HL-60/S4 treated with retinoic acid at 250 ng/mL for 4 days and 3 days (cell line): ENCODE measurements around the gene RHOD.

Experiments
- in situ Hi-C: fragments of 300-500 bp; cut with MboI; formaldehyde crosslinking; loops from 2 replicates; pipeline ENCODE4 v1.7.0; 2022; ENCODE audit warnings: low sequenced_read_pairs

RHOD gene, protein sequence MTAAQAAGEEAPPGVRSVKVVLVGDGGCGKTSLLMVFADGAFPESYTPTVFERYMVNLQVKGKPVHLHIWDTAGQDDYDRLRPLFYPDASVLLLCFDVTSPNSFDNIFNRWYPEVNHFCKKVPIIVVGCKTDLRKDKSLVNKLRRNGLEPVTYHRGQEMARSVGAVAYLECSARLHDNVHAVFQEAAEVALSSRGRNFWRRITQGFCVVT

DNA sequence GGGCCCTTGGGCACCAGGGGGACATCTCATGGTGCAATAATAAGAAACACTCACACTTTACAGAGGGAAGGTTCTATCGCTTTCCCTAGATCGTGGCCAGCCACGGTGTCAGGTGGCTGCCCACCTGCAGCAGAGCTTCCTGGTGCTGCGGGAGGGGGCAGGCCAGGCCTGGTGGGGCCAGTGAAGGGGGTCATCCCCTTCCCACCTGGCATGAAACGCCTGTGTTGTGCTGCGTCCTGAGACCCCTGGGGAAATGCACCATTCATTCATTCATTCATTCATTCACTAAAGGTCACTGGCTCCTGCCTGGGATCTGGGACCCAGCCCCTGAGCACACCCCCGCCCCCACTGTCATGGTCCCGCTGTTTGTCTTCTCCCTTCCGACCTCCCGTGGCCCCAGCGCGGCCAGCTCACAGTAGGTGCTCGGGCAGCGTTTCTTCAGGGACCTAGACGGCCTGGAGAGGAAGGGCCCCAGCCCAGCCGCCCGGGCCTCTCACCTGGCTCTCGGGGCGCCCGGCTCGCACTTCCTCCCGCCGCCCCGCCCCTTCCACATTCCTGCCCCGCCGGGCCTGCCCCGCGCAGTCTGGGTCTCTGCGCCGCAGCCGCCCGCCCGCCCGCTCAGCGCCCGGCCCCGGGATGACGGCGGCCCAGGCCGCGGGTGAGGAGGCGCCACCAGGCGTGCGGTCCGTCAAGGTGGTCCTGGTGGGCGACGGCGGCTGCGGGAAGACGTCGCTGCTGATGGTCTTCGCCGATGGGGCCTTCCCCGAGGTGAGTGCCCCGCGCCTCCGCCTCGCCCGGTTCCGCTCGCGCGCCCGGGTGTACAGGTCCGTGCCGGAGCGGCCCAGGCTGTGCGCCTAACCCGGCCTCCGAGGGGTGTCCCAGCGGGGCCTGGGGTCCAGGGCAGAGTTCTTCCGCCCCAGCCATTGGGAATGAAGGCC lies at the start of gene RHOD:
Gene RHOD (plus strand): TSS at position 581 of the 938 bp plus-strand sequence. CDS start 56 bp downstream, at position 637.
- in situ Hi-C loops = no loop called here

DNA sequence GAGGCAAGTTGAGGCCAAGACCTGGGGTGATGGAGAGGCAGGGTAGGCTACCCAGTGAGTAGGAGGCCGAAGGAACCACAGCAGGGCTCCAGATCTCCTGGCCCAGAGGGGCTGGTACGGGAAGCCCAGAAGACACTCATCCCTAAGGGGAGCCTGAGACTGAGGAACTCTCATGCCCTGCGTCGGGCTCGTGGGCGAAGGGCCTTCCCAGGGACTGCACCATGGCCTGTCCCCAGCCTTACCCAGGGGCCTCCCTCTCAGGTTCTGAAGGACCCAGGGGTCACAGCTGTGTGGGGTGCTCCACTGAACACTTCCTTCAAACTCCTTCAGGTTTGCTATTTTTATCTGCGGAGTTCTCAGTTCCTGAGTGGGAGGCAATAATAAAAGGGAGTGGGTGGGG lies 49.5 kb upstream of the RHOD start:
- in situ Hi-C loops = no loop called here

DNA sequence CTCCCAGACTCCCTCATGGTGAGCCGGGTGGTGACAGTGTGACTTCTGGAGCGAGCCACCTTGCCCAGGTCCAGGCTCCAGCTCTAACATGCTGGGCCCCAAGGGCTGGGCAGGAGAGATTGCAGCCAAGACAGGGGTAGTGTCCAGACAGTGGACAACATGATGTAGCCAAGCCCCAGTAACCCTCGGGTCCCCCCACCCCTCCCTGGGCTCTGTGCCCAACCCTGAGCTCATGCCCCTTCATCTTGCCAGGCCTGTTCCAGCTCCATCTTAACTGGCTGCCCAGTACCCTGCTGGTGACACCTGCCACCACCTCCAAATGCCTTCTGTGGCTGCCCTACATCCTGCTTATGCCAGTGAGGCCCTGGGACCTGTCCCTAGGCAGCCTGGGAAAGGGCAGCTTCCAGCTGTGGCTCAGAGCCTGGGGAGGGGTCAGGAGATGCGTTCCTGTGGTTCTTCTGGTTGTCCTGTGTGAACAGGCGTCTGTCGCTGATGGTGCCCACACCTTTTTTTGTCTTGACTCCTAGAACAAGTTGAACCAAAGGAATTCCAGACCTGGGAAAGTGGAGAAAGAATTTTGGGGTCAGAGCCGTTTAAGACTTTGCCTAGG lies 46.2 kb upstream of the RHOD start:
- in situ Hi-C loops = no loop called here

DNA sequence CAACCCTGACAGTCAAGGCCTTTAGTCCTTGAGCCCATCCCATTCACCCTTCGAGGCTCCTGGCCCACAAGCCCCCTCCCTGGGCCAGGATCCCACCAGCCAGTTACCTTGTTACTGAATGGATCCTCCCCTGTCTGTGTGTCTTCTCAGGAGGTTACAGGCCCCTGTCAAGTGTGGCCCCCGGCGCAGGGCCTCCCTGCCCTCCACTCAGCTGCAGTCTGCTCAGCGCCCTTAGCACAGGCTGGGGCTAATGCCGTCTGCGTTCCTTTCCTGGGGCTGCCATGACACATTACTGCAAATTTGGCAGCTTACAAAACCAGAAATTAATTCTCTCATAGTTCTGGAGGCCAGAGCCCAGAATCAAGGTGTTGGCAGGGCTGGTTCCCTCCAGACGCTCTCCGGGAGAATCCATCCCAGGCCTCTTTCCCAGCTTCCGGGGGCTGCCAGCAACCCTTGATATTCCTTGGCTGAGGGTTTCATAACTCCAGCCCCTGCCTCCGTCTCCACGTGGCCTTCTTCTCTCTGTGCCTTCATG lies 43.1 kb upstream of the RHOD start:
- in situ Hi-C loops = no loop called here

DNA sequence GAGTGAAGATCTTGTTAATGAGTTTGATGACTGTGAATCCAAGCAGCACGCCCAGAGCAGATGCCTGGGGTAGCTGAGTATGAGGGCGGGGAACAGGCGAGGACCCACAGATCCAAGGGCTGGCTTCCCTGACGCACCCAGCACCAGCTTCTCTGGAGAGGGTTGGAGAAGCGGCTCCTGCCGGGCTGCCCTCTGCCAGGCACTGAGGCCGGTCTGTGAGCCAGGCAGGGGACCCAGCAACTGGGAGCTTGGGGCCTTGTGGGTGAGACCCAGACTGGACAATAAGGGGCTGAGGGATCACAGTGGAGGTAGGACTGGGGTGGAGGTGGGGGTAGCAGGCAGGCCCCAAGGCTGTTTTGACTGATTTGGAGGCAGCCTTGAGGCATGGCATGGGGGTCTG lies 42.3 kb upstream of the RHOD start:
- in situ Hi-C loops = no loop called here

DNA sequence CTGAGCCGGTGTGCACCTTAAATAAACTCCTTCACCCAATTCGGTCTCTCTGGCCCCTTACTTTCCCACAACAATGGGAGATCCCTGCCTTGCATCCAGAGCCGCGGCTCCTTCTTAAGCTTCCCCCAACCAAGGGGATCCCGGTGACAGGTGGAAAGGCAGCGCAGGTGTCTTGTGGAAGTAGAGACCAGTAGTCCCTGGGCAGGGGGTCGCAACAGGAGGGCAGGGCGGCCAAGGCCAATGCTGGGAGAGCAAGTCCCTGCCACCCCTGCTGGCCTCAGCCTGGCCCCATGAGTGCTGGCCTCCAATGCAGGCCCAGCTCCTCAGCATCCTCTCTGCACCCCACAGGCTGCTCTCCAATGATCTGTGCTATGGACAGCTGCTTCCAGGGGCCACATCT lies 41.6 kb upstream of the RHOD start:
- in situ Hi-C loops = no loop called here

DNA sequence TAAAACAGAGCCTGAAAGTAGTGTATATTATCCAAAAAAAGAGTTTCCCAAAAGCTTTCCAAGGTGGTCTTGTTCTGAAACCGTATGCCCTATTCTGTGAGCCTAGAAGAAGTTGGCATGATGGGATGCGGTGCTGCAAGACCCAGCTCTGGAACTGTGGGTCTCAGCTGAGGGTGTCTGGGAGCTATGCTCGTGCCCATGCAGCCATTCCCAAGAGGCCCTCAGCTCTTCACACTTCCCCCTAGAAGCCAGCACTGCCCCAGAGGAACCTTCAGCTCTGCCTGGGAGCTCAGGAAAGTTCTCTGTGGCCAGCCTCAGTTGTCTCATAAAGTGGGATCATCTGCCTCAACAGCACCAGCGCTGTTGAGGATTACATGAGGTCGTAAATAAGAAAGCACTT lies 40.1 kb upstream of the RHOD start:
- in situ Hi-C loops = no loop called here

DNA sequence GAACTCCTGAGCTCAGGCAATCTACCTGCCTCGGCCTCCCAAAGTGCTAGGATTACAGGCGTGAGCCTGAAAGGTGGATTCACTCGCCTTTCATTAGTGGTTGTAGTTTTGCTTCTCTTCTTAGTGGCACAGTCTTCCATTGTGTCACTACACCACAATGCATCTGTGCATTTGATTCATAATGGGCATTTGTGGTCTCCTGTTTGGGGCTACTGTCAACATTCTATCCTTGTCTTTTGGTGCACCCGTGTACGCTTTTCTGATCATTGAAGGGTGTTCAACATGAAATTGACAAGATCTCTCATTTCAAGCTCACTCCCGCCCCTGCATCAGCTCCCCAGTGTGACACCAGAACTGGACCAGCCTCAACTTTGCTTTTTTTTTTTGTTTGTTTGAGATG lies 35.7 kb upstream of the RHOD start:
- in situ Hi-C loops = no loop called here

DNA sequence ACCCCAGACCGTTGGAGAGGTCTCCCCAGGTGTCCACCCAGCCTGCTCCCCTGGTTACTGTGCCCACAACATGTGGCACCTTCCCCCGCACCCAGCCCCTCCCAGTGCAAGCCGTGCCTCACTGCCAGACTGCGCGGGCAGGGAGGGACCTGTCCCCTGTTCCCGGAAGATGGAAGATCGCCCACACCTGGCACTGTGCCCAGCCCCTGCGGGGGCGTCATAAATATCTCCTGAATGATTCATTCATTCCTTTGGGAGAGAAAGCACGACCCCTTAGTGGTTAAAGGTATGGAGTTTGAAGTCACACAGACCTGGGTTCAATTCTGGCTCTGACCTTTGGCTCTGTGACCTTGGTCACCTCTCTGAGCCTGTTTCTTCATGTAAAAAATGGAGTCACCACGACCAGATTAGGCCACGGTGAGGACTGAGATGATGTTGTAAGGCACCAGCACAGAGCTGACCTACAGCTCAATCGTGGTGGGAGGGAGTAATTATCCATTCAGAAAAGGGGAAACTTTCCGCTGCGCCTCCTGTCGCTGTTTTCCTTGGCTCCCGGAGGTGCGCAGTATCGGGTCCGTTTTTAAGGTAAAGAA lies 34.2 kb upstream of the RHOD start:
- in situ Hi-C loops = no loop called here

DNA sequence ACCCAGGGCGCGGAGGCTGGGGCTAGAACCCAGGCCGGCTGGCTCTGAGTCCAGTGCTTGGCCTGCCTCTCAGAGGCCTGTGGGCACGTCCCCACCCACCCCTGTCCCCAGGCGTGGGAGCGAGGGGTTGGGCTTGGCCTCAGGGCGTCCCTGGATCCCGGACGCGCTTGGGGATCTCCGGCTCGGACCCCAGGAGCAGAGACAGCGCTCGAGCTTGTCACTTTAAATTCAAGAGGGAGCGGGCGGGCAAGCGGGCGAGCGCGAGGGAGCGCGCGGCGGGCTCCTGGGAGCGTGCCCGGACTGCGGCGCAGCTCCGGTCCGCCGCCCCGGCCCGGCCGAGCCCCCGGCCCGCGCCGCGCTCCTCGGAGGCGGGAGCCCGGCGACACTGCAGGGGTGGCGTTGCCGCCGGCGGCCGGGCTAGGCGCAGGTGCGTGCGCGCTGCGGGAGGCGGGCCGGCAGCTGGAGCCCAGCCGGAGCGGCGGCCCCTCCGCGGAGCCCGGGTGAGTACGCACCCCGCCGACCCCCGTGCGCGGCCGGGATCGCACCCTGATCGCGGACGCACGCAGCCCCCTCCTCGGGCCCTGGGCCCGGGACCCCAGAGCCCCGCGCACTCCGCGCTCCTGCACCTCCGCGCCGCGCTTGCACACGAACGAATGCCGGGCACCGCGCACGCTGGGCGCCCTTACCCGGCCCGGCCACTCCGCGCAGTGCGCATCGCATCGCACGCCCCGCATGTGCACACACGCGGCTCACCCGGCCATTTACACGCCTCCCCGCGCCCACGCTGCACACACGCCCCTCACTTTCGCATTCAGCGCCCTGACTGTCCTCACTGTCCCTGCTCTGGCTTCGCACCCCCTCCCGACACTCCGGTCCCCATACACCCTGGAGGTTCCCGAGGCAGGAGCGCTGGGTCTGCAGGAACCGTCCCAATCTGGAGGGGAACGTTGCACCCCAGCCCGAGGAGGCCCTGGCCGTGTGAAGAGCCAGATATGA lies 33.4 kb upstream of the RHOD start, which contains the start of gene SYT12:
Gene SYT12 (plus strand): TSS at position 174 of the 996 bp plus-strand sequence. CDS start 7,011 bp downstream, outside the sequence.
- in situ Hi-C loops = no loop called here

DNA sequence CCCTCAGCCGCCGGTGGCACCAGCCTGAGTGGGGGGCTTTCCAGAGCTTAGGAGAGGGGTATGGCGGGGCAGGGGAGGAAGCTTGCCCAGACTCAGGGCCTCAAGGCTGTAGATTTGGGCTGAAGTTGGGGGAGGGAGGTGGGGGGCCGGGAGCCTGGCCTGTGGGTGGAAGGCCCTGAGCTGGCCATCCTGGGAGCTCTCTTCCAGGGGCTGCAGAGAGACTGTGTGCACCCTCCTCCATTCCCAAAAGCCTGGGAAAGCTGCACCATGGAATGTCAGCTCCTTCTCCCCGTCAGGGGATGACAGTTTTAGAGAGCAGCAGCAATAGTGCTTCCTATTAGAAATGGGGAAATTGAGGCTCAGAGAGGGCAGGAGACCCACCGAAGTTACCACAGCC lies 32.7 kb upstream of the RHOD start:
- in situ Hi-C loops = no loop called here

DNA sequence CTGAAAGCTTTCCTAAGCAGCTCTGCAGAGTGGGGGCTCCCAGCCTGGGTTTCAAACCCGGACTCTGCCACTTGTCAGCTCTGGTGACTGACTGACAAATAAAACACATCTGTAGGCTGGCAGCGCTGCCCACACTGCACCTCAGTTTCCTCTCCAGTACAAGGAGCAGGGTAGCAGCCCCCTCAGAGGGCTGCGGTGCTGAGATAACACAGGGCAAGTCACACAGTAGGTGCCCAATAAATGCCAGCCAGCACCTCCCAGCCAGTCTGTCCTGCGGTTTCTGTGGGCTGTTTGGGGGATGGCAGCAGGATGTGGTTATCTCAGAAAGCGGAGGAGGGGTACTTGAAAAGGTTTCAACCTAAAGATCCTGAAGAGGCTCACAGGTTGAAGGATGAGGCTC lies 32.2 kb upstream of the RHOD start:
- in situ Hi-C loops = no loop called here

DNA sequence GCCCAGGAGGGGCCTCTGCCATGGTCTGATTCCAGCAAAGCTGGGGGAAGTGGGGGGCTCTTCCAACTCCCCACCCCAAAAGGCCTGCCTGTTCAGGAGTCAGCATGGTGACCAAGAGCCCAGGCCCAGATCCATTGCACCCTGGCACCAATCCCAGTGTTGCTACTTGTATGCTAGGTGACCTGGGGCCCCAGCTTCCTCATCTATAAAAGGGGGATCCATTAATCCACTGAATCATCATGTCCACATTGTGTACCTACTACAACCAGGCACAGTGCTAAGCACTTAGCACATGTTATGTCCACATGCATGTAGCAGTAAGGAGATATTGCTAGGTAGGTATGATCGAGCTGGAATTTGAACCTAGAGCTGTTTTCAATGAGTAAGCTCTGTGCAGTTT lies 31.7 kb upstream of the RHOD start:
- in situ Hi-C loops = no loop called here

DNA sequence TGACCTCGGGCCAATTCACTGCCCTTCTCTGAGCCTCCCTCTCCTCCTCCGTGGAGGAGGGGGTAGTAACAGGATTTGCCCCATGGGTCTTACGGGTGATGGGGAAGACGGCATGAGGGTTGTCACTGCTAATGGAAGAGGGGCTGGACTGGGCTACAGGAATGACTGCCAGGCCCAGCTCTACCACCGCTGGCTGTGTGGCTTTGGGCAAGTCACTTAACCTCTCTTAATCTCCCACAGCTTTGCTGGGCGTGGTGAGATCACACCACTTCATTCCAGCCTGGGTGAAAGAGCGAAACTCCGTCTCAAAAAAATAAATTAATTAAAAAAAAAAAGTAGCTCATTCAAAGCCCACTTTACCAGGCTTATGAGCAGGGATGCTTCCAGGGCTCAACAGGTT lies 30.9 kb upstream of the RHOD start:
- in situ Hi-C loops = no loop called here

DNA sequence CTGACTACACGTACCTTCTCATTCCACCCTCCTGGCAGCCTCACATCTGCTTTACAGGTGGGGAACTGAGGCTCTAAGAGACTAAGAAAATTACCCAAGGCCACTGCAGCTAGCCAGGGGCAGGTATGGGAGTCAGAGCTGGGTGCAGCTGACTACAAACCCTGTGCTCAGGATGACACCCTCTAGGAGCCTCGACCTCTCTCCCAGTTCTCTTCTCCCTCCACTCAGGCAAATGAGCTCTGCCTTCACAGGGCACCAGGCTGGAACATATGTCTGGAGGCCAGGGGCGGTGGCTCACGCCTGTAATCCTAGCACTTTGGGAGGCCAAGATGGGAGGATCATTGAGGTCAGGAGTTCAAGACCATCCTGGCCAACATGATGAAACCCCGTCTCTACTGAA lies 29.7 kb upstream of the RHOD start:
- in situ Hi-C loops = no loop called here

DNA sequence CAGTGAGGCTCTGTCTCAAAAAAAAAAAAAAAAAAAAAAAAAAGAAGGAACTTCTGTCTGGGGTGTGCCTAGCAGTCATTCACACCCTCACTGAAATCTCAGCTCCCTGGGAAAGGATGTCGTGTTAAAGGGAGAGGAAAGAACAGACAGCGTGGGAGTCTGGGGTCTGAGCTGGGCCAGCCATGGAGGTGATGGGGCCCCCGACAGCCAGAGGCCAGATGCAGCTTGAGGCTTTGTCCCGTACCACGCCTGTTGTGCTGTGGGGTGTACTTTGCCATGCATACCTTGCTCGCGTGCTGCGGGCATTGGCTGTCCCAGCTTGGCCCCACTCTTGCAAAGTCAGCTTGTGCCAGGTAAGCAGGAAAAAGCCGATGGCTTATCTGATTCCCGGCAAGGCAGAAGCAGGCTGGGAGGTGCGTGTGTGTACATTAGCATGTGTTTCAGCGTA lies 29.1 kb upstream of the RHOD start:
- in situ Hi-C loops = no loop called here

DNA sequence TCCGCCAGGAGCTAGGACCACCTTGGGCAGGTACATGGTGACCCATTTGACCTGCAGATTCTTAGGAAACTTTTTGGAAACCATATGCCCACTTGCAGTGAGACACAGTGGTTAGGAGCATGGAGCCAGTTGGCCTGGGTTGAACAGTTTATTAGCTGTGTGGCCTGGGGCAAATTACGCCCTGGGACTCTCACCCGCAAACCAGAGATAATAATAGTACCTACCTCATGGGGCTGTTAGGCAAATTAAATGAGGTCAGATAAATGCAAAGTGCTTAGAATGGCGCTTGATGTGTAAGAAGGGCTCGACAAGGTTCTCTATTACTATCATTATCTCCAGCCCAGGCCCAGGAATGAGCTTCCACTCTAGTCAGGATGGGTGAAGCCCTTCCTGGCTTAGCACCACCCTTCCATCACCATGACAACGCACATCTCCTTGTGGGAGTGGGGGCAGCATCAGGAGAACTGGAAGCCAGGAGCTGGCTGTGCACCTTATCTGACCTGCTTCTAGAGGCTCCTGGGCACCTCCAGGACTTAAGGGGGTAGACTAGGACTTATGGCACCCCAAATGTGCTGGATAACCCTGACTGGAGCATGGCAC lies 28.6 kb upstream of the RHOD start:
- in situ Hi-C loops = no loop called here

DNA sequence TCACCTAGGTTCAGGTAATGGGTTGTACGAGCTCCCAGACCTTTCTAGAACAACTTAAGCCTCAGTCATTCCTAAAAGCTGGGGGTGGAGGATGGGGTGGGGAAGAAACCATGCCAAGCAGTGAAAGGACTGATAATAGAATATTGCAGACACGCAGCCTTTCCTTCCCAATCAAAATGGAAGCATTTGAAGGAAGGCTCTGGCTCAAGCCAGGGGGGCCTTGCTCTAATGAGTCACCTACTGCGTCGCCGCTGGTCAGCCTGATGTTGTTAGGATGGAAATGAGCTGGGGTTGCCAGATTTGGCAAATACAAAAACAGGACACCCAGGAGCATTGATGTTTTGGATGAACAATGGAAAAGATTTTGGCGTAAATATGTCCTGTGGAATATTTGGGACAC lies 27.5 kb upstream of the RHOD start:
- in situ Hi-C loops = no loop called here

DNA sequence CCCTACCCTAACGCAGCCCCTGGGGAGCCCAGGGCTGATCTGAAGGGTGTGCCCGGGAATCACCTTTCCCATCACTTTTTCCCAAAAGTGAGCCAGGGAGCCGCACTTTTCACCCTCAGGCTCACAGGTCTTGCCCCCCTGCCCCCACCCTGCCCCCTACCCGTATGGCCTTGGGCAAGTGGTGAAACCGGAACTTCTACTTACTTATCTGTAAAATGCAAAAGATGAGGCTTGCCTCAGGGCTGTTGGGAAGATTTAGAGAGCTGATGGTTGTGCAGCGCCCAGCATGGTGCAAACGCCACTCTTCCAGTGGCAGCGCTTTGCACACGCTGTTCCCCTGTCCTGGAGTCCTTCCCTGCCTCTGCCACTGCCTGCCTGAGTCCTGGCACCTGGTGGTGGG lies 25.7 kb upstream of the RHOD start:
- in situ Hi-C loops = no loop called here
